HEK293T (cell line): ENCODE data around the gene ANKK1.

Experiments
- ARNT ChIP-seq: fragments of 450-650 bp; IDR thresholded peaks from 2 replicates; pipeline ENCODE4 v1.6.1; 2017; ENCODE audit warnings: mild to moderate bottlenecking
- BHLHE40 ChIP-seq: fragments of 450-650 bp; IDR thresholded peaks from 2 replicates; pipeline ENCODE4 v1.6.1; 2016; ENCODE audit warnings: mild to moderate bottlenecking, moderate library complexity, borderline replicate concordance
- CTBP1 ChIP-seq: fragments of 450-650 bp; IDR thresholded peaks from 2 replicates; pipeline ENCODE4 v1.6.1; 2016; ENCODE audit warnings: borderline replicate concordance
- FOXA1 ChIP-seq: fragments of 450-650 bp; IDR thresholded peaks from 2 replicates; pipeline ENCODE4 v1.6.1; 2016; ENCODE audit warnings: mild to moderate bottlenecking
- FOXM1 ChIP-seq: fragments of 450-650 bp; IDR thresholded peaks from 2 replicates; pipeline ENCODE4 v1.6.1; 2017; ENCODE audit warnings: mild to moderate bottlenecking, borderline replicate concordance
- HDGF ChIP-seq: fragments of 450-650 bp; IDR thresholded peaks from 2 replicates; pipeline ENCODE4 v1.6.1; 2017; ENCODE audit warnings: antibody characterized with exemption, borderline replicate concordance
- L3MBTL2 ChIP-seq: fragments of 450-650 bp; conservative IDR thresholded peaks from 2 replicates; pipeline ENCODE4 v1.6.1; 2016; ENCODE audit warnings: mild to moderate bottlenecking
- LEF1 ChIP-seq: fragments of 450-650 bp; IDR thresholded peaks from 2 replicates; pipeline ENCODE4 v1.6.1; 2017; ENCODE audit warnings: mild to moderate bottlenecking, borderline replicate concordance
- SP1 ChIP-seq: fragments of 450-650 bp; IDR thresholded peaks from 2 replicates; pipeline ENCODE4 v1.6.1; 2017
- SUZ12 ChIP-seq: fragments of 450-650 bp; IDR thresholded peaks from 2 replicates; pipeline ENCODE4 v1.6.1; 2016; ENCODE audit warnings: mild to moderate bottlenecking
- TARDBP ChIP-seq: fragments of 450-650 bp; IDR thresholded peaks from 2 replicates; pipeline ENCODE4 v1.6.1; 2016
- ZNF384 ChIP-seq: fragments of 450-650 bp; IDR thresholded peaks from 2 replicates; pipeline ENCODE4 v1.6.1; 2016
- TF ChIP-seq, protein P1 (sequence below): fragments of 450-650 bp; IDR thresholded peaks from 2 replicates; pipeline ENCODE4 v1.6.1; 2016

DNA sequence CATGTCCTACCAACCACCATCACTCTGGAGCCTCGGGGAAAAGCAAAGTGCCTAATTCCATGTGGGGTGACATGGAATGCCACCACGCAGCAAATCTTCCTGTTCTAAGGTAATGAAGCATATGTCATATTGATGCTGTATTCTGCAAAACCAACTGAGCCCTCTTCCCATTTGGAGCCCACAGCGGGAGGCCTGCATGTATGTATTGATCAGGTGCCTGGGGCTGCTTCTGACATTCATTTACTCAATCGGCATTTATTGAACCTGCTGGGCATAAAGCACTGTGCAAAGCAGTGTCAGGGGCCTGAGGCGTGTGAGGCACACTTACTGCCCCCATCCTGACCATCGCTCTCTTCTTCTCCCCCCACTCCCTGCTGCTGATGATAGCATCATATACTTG, 39.1 kb downstream of the ANKK1 start:
- no peak for TF ChIP-seq TARDBP
- TF ChIP-seq ARNT = no peak
- no peak for TF ChIP-seq SUZ12
- TF ChIP-seq, protein P1, sequence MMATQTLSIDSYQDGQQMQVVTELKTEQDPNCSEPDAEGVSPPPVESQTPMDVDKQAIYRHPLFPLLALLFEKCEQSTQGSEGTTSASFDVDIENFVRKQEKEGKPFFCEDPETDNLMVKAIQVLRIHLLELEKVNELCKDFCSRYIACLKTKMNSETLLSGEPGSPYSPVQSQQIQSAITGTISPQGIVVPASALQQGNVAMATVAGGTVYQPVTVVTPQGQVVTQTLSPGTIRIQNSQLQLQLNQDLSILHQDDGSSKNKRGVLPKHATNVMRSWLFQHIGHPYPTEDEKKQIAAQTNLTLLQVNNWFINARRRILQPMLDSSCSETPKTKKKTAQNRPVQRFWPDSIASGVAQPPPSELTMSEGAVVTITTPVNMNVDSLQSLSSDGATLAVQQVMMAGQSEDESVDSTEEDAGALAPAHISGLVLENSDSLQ = no peak
- TF ChIP-seq FOXA1 = no peak
- no peak for TF ChIP-seq BHLHE40
- no peak for TF ChIP-seq CTBP1
- TF ChIP-seq HDGF = no peak
- TF ChIP-seq ZNF384 = no peak
- no peak for TF ChIP-seq SP1
- no peak for TF ChIP-seq L3MBTL2
- no peak for TF ChIP-seq FOXM1
- no peak for TF ChIP-seq LEF1
